Measurements from ENCODE around the gene RPL32.

Gene RPL32

DNA sequence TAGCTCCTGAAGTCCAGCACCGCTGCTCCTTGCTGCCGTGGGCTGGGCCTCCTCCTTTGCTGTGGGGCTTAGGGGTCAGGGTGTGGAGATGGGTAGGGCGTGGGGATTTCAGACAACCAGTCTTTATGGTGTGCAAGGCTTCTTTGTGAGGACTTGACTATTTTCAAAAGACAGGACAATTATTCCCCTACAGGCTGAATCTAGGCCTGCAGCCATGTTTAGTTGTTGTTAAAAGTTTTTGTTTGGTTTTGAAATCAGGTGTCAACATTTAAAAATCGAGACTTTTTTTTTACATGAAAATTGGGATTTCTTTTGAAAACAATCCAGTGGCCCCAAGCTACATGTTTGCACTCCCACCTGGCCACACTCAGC, 10.6 kb downstream of the RPL32 start:
- DNase-seq = no peak

DNA sequence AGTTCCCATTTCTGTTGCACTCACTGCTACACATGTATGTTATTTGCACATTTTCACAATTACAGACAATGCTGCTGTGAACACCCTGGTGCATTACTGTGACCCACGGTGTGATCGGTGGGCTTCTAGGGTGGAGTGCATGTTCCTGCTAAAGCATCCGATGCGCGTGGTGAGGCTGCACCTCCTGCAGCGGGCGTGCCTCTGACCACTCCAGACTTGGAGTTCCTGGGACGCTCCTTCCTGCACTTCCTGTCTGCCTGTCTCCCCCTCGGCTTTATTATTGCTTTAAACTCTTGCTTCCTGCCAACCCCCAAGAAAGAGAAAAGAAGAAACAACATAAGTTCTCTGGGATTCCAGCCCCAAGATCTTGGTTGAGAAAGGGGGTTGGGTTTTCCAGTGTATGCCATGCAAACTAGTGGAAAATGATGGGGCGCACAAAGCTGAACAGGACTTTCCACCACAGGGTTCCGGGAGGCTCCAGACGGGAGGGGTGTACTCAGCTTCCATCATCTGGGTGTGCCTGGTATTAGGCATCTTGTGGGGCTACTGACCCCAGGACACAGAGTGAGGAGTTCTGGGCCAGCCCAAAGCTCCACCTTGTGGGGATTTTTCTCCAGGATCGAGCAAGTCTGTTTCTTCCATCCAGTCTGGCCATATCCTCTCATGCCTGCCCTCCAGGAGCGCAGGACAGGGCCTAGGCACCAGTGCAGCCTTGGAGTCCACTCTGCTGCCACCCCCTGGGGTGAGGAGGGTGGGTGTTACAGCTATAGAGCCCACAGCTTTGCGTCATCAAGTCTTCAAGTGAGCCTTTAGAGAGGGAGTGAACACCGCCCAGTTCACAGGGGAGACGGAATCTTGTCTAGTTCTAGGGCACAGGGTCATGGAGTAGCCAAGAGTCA, 11.2 kb downstream of the RPL32 start:
- DNase-seq = no peak

DNA sequence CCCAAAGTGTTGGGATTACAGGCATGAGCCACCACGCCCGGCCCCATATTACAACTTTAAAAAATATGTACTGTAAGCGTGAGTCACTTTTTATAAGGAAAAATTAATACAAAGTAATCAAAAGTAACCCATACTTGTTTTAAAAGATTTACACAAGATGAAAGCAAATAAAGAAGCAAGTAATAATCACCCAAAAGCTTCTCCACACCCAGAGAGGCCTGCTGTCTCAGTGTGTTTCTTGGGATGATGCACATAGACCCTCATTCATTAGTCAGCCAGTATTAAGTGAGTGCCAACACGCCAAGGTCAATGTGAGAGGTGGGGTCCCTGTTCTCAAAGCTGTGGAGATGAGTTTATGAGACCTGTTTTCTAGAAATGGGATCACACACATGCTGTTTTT, 12.0 kb downstream of the RPL32 start:
- DNase-seq = no peak

DNA sequence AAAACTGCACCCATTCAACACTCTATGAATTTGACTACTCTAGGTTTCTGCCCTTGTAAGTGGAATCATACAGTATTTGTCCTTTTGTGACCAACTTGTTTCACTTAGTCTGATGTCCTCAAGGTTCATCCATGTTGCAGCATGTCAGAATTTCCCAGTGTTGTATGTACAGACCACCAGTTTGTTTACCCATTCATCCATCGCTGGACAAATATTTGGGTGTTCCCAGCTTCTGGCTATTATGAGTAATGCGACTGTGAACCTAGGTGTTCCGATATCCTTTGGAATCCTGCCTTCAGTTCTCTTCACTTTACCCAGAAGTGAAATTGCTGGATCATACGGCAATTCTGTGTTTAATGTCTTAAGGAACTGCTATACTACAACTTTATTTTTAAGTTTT, 12.6 kb downstream of the RPL32 start:
- DNase-seq = no peak

DNA sequence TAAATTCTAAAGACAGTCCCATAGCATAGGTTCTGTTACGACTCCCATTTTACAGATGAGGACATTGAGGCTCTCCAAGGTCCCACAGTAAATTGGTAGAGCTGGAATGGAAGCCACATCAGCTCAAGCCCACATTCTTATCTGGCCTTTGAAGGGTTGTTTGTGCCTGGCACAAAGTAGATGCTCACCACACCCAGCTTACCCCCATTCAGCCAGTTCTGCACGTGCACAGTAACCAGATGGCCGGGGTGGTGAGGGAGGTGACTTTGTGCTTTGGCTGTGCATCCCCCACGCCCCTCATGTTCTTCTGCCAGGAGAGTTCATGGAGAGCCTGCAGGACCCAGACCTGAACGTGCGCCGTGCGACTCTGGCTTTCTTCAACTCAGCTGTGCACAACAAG, 16.2 kb downstream of the RPL32 start:
- DNase-seq = no peak

DNA sequence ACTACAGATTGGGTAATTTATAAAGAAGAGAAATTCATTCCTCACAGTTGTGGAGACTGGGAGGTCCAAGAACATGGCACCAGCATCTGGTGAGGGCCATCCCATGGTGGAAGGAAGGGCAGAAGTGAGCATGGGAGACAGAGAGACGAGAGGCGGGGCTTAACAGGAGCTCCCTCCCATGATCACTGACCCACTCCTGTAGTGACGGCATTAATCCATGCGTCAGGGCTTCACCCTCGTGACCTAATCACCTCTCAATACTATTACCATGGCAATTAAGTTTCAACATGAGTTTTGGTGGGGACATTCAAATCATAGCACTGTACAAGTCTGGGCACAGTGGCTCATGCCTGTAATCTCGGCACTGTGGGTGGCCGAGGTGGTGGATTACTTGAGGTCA, 17.1 kb downstream of the RPL32 start:
- no peak for DNase-seq

DNA sequence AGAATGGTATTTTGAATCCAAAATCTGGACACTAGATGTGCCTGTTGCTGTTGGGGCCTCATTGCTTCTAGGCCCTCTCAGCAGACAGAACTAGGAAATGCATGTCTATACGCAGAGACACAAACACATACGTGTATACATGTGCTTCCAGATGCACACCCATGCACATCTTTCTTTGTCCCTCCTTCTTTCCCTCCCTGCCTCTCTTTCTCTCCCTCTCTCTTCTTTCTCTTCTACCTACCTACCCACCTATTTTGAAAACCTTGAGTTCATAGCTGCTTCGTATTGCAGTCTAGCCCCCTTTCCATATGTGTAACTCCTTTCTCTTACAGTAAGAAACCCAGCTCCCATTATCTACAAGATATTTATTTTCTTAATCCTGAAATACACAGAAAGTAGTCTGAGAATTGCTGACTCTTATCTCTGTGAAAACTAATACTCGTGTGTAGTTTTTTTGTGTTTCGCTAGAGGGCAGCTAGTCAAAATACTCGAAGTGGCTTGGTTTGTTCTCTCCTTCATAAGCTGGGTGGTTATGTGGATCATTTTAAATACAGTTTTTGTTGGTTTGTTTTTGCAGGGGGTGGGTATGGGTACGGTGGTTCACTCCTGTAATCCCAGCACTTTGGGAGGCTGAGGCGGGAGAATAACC, 18.5 kb downstream of the RPL32 start:
- DNase-seq = no peak

DNA sequence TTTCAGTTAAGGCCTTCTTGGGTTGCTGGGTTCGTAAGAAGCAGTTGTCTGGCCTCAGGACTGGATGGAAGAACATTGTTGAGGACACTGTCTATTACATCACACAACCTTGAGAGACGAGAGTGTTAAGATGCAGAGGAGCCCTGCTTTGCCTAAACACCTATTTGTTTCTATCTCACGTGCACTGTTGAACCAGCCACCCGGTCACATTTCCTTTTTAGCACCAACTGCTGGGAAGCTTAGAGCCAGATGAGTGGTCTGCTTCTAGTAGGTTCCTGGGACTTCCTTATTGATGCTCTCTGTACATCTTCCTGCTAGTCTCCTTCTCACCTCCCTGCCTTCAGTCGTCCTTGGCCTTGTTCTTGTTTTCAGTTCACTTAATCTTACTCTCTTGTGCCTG, 22.6 kb downstream of the RPL32 start:
- DNase-seq = no peak

DNA sequence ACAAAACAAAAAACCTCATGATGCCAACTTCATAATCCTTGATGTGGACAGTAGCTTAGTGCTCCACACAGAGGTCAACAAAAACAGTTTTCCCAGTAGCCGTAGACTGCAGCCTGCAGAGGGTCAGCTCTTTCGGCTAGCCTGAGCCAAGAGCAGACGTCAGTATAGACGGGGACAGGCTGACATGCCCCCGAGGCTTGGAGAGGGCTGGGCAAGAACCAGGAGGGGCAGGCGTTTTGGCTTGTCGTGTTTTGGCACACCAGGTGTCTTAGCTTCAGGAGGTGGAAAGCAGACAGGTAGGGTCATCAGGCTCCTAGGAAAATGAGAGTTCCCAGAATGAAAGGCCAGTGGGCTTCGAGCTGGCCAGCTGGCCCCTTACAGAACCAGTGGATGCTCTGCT, 23.1 kb downstream of the RPL32 start:
- DNase-seq = no peak

DNA sequence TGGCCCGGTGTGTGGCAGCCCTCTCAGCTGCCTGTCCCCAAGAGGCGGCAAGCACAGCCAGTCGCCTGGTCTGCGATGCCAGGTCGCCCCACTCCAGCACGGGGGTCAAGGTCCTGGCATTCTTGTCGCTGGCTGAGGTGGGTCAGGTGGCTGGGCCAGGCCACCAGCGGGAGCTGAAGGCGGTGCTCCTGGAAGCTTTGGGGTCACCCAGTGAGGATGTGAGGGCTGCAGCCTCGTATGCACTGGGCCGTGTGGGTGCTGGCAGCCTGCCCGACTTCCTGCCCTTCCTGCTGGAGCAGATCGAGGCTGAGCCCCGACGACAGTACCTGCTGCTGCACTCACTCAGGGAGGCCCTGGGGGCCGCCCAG, 24.0 kb downstream of the RPL32 start:
- DNase-seq = no peak

DNA sequence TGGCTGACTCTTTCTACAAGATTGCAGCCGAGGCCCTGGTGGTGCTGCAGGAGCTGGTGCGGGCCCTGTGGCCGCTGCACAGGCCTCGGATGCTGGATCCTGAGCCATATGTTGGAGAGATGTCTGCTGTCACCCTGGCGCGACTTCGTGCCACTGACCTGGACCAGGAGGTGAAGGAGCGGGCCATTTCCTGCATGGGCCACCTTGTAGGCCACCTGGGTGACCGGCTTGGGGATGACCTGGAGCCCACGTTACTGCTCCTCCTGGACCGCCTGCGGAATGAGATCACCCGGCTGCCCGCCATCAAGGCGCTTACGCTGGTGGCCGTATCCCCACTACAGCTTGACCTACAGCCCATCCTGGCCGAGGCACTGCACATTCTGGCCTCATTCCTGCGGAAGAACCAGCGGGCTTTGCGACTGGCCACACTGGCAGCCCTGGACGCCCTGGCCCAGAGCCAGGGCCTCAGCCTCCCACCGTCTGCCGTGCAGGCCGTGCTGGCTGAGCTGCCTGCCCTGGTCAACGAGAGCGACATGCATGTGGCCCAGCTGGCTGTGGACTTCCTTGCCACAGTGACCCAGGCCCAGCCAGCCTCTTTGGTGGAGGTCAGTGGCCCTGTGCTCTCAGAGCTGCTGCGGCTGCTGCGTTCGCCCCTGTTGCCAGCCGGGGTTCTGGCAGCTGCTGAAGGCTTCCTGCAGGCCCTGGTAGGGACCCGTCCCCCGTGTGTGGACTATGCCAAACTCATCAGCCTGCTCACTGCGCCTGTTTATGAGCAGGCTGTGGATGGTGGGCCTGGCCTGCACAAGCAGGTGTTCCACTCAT, 24.6 kb downstream of the RPL32 start:
- DNase-seq = no peak

DNA sequence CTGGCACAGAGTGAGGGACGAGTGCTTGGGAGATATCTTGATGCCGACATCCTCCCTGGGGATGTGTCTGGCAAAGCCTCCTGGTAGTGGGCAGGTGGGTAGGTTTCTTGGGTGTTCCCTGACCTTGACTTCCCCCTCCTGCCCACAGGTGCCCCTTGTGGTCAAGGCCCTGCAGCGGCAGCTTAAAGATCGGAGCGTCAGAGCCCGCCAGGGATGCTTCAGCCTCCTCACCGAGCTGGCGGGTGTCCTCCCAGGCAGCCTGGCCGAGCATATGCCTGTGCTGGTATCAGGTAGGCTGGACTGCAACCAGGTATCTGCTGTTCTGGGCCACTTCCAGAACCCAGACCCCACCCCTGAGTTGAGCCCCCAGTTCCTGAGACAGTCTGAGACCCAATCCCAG, 25.6 kb downstream of the RPL32 start:
- no peak for DNase-seq

DNA sequence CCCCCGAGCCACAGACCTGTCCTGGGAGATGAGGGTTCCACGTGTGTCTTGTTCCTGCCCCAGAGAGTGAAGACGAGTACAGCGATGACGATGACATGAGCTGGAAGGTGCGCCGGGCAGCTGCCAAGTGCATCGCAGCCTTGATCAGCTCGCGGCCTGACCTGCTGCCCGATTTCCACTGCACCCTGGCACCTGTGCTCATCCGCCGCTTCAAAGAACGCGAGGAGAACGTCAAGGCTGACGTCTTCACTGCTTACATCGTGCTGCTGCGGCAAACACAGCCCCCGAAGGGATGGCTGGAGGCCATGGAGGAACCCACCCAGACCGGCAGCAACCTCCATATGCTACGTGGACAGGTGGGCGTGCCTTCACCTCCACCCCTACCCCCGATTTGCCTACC, 26.3 kb downstream of the RPL32 start:
- DNase-seq = no peak

DNA sequence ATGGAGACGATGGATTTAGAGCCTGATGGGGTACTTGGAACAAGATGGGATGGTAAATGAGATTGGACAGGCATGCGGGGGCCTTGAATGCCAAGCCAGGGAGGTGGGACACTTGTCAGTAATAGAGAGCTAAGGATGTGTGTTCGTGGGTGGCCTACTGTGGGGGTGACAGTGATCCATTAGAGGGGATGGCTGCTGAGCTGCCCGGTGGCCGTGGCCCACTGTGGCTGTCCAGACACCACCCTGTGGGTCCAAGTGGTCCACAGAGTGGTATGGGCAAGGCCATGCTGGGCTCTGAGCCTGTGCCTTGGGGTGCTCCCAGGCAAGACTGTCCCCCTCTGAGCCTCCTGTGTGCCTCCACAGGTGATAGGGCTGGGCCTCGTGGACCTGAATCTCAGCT, 27.4 kb downstream of the RPL32 start:
- DNase-seq = no peak

DNA sequence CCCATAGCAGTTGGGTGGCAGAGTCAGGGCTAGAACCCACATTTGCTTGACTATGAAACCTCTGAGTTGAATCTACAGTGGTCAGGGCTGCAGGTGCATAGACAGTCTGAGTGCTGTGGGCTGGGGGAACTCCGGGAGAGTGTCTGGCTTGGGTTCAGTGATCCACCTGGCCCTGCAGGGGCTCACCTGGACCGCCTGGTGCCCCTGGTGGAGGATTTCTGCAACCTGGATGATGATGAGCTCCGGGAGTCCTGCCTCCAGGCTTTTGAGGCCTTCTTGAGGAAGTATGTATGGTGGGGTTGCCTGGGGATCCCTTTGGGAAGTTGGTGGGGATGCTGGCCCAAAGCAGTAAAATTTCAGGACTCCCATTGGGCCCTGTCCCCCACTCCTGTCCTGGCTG, 28.6 kb downstream of the RPL32 start:
- DNase-seq = no peak

DNA sequence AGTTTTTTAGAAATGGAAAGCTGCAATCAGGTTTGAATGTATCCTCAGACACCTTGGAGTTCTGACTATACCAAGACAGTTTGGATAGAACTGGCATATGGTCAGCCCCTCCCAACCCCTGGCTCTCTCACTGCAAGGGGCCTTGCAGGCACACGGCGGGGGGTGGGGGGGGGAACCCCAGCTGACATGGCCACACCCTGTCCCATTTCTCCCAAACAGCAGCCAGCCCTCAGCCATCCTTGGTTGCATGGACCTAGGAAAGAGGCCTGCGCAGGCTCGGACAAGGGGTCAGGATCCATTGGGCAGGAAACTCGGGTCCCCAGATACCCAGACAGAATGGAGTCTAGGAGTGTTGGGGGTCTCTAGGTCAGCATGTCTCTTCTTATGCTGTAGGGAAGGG, 30.4 kb downstream of the RPL32 start:
- DNase-seq = no peak

DNA sequence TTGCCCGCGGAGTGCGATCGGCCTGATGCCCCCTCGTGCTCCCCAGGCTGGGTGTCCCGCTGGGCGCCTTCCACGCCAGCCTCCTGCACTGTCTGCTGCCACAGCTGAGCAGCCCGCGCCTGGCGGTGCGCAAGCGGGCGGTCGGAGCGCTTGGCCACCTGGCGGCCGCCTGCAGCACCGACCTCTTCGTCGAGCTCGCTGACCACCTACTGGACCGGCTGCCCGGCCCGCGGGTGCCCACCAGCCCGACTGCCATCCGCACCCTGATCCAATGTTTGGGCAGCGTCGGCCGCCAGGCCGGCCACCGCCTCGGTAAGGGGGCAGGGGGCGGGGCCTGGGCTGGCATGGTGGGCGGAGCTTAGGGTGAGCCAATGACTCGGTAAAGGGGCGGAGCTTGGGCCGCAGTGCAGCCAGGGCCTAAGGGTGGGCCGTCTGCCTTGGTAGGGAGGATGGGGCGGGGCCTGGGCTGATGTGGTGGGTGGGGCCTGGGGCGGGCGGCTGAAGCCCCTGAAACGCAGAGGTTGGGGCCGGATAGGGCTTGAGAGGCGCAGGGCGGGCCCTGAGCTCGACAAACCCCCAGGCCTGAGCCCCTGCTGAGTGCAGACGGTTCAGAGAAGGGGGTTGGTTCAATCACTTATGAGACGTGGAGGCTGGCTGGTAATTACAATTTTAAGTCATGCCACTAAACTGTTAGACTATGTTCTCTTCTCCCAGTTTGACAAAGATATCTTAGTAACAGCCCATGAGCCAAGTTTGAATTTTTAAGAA, 31.2 kb downstream of the RPL32 start:
- DNase-seq = peak; percentile 90 to 91

DNA sequence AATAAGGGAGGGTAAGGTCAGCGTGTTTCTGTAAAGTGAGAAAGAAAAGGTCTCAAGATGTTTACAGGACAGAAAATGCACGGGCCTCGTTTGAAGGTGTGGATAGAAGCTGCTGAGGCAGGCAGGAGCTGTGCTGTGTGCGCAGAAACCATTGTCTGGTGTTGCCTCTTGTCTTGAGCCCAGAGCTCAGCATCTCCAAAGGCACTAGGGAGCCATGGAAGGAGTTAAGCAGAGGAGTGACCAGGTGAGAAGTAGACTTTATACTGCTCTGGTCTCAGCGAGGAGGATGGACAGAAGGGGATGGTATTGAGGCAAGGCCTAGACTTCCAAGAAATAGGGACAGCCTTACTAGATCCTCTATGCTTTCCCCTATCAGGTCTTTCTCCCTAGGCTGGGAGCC, 31.9 kb downstream of the RPL32 start:
- DNase-seq = no peak

DNA sequence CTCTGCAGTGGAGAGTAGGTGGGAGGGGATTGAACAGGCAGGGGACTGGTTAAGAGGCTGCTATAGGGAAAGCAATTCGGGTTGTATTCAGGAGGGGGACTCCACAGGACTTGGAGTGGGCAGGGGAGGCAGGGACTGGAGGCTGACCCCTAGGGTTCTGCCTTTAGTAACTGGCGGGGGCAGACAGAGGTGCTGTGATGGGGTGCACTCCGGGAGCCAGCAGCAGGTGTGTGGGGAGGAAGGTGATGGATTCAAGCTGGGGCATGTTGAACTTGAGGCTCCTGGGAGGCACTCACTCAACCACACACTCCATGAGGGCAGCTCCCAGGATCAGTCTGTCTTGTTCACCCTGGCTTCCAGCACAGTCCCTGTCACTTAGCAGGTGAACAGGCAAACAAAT, 32.4 kb downstream of the RPL32 start:
- no peak for DNase-seq

DNA sequence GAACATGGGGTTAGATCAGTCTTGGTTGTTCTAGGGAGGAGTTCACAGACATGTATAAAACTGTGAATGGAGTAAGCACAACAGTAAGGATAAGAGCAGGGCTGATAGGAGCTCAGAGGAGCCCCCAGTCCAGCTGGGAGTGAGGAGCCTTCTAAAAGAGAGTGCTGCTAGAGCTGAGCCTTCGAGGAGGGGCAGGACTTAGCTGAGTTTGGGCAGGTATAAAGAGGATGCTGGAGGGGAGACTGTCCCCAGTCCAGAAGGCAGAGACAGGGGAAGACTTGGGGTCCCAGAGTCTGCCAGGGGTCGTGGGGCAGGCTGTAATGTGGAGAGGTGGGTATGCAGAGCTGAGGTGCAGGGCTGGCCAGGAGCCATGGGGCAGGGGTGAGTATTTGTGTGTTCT, 32.8 kb downstream of the RPL32 start:
- no peak for DNase-seq

DNA sequence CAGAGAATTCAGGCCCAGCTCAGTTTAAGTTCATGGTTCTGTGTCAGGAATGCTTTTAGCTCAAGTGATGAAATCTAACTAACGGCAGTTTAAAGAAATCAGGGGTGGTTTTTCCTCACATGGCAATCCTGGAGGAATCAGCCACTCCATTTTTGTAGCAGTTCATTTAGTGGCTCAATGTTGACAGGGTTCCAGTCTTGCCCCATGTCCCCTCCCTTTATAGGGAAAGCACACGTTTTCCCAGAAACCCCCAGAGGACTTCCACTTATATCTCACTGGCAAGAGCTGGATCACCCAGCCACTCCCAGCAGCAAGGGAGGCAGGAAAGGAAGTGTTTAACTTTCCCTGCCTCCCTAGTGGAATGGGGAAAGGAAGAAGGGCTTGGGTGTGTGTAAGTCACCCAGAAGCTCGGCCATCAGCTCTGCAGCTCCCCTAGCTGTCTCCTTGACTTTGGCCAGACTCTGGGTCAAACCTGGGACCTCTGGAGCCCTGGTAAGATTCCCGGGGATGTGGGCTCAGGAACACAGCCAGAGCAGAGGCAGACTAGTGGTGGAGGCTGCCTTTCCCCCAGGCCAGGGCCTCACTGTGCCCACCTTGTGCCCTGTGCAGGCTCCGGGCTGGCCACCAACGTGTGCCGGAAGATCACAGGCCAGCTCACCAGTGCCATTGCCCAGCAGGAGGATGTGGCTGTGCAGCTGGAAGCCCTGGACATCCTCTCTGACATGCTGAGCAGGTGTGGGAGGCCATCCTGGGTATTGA, 33.6 kb downstream of the RPL32 start:
- DNase-seq = no peak

DNA sequence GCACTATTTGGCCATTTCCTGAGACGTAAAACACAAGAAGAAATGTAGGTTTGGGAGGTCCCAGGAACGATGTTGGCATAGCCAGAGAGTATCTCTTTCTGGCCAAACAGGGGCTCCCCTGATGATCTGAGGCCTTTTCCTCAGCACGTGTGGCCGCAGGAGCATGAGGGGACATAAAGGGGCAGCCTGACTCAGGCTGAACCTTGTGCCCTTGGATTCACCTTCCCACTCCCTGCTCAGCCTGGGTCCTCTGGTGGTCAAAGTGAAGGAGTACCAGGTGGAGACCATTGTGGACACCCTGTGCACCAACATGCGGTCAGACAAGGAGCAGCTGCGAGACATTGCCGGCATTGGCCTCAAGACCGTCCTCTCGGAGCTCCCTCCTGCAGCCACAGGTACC, 34.3 kb downstream of the RPL32 start:
- no peak for DNase-seq

Measured in activated CD4-positive, alpha-beta T cell treated with anti-CD3 and anti-CD28 coated beads, Interleukin-2, amount 50 U/mL, for 4 hours (primary cell).